ENCODE data around the gene ARL15. TPM values are rescaled to one million over a fixed set of nuclear protein-coding genes. Genes with fewer than 3 reads are reported as not detected.

The ARL15 gene
- total RNA-seq, 1 donor from 2014 or later: 70.6 TPM

DNA sequence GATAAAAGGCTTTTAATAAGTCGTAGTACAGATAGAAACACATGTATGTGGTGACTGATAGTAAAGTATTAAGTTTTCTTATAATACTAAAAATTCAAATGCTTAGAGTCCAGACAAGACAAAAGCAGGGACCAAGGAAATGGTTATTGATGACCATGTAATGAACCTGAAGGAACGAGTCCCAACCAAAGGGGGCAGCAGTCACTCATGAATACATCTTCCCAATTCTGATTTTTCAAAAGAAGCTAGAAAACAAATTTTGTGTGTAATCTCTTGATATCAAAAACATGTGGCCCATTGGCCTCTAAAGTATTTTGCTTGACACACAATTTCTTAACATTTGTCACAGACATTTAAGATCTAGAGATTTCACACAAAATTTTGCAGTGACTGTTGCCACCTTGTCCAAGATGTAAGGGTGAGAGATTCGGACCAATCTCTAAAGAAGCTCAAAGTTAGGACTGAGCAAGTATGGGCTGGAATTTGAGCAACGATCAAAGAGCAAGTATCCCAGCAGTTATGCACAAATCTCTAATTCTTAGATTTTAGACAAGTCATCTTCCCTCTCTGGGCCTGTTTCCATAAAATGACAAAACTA lies 66.8 kb downstream of the ARL15 start:
- peak; percentile 65 for DNase-seq

DNA sequence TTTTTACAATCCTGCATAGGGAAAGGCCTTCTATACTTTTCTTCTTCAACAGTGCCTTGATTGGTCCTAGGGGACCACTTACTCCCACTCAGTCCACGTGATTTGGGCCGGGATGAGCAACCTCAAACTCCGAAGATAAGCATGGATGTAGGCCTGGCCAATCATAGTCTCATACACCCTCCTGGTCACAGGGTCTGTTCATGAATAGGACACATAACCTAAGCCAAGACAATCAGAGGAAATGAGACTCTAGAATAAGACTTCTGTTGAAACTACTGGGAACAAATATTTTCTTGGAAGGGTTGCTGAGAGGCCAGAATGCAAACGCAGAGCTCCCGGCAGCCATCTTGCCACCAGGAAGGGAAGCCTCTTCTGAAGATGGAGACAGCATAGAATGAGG lies 68.1 kb downstream of the ARL15 start:
- DNase-seq: peak; percentile 62

DNA sequence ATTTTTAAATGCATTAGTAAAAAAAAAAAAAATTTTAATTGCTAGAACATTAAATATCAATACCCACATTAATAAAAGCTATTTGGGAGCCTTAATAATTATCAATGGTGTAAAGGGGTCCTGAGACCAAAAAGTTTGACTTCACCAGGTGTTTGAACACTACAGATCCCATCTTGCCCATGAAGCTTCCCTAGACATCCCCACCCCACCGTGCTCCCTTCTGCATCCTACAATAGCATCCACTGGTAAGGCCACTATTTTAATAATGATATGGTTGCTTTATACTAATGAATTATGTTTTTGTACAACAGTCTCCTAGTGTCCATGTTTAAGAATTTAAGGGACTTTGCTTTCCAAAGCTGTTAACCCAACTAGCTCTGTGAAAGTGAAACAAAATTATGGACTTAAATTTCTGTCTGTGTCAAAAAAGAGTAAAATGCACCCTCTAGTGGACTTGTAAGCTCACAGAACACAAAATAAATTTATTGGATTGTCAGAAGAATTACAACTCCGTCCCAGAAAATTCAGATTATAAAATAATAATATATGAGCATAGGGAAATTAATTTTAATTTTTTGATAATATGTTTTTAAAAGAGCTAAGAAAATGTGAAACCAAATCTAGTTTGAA lies 76.0 kb downstream of the ARL15 start:
- peak; percentile 63 for DNase-seq

DNA sequence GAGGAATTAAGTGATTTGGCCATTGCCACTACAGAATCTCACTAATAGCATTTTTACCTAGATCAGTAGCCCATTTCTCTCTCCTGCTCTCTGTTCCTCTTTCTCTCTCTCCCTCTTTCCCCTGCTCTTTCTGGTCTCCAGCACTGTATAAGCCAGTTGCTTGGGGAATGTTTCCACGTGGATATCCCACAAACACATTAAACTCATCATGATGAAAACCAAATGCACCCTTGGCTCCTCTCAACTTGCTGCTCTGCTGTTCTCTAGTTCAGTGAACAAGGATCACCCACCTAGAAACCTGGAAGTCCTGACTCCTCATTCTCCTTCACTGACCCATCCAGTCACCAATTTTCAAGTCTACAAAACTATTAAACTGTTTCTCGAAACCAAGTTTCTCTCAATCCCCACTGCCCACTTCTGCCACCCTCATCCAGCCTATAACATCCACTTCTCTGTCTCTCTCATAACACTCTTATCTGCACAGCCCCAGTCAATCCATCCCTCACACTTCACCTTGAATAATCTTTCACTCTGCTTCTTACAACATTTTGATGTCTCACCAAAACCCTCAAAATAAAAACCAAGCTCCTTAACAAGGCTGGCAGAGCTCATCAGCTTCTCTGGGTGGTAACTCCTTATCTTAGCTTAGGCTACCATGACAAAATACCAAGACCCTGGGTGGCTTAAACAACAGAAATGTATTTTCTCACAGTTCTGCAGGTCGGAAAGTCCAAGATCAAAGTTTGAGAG lies 79.3 kb downstream of the ARL15 start:
- no peak for DNase-seq

DNA sequence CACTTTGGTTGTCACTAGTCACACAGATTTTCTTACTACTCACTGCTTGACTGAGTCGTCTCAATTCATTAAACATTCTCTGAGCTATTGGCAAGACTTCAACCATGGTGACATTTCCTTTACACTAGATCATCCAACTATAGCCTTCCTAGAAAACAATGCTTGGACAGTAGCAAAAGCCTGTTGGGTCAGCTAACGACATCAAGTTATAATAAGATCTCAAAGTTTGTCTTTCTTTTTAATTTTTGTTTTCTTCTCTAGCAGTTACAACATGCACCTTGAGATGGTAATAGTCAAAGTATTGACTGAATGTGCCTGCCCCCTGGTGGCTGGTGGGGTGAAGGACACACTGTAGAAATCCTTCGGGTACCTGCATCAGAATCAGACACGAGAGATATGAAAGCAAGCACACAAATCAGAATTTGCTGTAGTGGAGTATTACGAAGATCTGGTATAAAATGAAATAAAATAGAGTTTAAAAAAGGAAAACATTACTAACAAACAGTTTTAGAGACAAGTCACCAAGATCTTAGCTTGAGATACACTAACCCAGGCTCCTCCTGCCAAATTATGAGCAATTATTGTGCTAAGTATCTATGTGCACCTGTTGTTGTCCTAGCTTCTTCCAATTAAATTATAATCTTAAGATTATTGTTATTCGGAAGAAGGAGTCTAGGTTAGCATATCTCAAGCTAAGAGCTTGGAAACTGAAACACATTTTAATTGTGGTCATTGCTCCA lies 81.2 kb downstream of the ARL15 start:
- peak; percentile 73 for DNase-seq

DNA sequence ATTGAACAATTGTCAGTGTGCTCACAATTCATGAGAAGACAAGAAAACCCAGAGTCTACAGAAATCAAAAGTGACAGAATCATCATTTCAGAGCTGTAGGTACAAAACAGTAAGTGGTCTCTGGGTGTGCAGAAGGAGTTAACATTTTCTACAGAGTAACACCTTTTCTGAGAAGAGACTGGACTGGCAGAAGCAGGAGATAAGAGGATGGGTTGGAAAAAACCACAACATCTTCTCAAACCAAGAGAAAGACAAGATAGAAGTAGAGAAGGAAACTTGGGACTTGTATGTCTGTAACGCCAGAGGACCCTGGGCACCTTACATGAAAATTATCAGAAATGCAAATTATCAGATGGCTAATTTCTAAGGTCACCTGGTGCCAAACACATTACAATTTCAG lies 82.6 kb downstream of the ARL15 start:
- no peak for DNase-seq

DNA sequence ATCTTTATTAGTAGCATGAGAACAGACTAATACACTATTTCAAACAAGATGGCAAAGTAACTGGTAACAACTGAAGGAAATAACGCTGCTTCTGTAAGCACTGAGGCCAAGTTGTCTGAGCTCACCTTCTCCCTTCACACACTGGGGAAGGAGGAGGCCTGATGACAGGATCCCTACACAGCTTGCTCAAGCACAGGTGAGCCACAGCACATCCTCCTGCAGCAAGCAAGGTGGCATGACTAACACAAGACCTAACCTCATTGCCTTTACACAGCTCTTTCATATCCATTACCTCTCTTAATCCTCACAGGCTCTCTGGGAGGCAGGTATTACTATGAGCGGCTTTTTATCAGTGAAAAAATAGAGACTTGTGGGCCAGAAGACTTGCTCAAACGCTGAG lies 83.3 kb downstream of the ARL15 start:
- no peak for DNase-seq

DNA sequence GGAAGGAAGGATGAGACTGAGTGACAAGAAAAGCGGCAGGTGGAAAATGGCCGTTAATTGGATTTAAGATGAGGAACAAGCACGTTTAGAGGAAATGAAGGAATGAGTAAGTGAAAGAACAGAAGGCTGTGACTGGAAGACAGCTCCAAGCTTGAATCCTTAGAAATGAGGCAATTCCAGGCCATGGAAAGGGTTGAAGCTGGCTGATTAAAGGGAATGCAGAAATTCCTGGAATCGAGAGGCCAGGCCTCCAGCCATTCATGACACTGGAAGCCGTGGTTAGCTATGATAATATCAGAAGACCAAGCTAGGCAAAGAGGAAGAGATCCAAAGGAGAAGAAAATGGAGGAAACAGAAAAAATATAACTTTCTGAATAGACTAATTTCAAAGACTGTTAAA lies 84.2 kb downstream of the ARL15 start:
- no peak for DNase-seq

DNA sequence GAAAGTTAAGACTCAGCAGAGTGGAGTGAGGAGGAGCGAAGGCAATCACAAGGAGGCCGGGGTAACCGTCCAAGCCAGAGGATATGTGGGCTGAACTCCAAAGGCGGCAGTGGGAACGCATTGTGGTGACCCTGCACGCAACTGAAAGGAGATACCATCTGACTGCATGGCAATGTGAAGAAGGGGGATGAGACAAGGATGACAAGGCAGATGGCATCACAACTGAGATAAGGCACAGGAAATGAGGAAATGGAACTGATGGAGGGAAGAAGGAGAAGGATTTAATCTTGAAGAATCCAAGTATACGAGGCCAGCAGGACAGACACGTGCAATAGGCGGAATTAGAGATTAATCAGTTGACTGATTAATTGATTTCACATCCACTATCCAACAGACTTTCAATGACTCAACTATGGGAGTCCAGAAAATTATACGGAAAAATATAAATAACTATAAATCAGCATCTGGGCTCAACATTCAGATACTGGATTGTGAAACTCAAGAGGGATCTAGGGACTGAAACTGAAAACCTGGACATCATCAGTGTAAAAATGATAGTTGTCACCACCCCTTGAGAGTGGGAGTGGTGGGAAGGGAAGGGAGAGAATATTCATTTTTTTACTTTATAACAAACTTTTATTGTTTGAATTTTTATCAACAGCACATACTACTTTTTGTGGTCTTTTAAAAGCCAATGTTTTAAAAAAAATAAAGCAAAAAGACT lies 86.1 kb downstream of the ARL15 start:
- no peak for DNase-seq

DNA sequence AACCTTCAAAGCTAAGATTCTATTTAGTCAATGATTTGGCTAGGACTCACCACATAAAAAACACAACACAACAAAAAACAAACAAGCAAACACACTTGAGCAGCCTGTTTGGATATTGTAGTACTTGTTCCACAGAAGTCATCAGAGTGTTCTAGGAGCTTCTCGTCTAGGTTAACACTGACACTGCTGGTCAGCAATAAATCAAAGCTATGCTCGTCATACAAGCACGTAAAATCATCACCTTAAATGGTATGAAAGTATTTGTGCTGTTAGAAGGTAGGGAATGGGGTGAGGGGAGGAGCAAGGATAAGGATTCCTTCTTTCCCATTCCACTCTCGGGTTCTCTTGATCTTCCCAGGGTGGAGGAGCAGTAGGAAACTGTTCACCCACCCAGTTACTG lies 88.0 kb downstream of the ARL15 start:
- DNase-seq: no peak

DNA sequence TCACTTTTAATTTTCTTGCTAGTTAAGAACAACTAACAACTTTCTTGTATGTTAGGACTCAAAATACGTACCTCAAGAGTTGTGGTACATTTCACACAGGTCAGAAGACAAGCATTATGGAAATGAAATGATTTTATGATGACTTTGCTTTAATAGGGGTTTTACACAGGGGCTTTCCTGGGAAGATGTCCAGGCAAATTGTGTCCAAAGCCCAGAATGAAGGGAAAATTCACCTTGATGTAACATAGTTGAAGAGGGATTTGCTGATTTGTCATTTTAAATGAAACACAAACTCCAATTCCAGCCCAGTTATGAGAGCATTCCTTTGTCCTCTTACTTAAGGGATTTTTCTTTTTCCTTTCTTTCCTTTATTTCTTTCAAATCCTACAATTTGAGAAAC lies 89.2 kb downstream of the ARL15 start:
- no peak for DNase-seq

DNA sequence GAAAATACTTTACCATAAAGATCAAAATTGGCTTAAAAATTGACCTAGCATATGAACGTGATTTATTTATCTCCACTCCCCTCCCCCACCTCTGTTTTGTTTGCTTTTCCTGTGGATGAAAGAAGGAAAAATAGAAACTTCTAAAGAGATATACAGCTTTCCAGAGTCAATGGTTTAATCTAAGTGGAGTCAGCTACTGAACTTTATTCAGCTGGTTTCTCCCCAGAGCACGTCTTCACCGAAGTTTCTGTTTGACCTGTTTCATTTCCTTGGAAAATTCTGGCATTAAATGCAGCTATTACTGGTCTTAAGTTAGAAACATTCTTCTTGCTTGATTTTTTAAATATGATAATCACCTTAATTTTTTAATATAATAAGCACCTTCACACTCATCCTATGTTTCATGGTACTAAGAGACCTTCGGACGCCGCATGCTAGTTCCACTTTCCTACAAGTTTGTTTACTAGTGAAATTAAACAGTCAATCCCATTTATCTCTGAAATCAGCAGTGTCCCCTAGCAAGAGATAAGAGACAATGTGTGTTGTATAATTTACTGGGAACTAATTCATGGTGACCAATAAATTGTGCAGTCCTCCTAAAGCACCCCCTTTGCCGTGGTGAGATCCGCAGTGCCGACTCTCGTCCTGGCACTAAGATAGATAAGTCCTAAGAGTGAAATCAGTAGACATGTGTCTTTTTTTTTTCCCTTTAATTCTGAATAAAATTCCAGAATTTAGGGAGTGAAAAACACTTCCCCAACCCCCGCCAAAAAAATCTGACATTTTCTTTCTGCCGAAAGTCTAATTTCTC lies 89.9 kb downstream of the ARL15 start:
- no peak for DNase-seq

DNA sequence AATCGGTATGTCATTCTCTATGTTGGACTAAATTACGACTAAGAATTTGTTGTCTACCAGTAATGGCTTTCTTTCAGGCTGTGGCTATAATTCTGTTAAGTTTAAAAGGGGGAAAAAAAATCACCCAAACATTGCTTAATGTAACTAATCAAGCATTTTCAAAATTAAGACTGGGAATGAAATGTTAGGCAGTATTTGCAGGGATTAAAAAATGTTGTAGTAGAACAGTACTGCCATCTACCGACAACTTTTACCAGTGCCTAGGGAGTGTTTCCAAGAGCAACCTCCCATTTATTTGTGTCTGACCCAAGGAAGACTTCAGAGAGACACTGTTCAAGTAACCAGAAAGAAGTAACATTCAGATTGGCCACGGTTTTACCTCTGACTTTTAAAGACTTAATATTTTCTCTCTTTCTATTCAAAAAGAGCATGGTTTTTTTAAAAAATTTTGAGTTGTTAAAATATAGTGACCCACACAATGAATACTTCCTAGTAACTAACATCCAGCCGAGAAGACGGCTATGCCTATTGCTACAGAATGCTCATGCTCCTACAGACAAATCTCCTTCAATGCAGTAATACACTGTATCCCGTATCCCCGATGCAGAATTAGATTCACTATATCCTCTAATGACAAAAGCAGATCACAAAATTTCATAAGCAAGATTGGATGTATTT lies 92.4 kb downstream of the ARL15 start:
- DNase-seq: peak; percentile 86

DNA sequence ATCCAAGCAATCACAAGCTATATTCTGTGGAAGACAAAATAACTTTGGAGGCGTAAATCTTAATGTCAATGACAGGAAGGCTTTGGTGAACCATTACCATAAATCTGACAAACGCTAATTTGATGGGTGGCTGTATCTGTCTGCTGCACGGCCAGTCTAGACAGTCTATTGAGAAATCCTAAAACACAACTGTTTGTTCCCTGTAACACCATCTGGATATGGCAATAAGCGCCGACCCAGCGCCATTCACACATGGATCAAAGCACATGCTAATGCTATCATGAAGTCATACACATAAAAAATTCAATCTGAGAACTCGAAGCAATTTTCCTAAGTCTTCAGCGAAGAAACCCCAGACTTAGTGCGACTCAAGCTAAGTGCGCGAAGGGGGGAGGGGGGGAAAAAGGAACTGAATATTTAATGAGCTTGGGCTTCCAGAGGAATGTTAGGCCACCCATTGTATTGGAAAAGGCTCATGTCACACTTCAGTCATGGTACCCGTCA lies 95.1 kb downstream of the ARL15 start:
- no peak for DNase-seq

DNA sequence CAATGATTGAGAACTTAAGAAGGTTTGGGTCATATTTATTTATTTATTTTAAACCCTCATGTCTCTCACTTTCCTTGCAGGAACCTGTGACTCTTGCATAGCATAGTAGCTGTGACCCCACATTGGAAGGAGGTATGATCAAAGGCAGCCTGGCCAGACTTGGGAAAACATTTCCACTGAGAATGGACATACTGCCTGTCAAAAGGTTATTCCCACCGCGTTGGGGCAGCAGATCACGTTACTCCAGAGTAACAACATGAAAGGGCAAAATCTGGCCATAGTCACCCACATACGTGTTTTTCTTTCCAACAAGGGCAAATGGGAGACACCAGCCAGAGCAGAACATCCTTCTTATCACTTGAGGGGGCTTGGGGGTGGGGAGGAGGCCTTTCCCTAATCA lies 95.7 kb downstream of the ARL15 start:
- DNase-seq: no peak

DNA sequence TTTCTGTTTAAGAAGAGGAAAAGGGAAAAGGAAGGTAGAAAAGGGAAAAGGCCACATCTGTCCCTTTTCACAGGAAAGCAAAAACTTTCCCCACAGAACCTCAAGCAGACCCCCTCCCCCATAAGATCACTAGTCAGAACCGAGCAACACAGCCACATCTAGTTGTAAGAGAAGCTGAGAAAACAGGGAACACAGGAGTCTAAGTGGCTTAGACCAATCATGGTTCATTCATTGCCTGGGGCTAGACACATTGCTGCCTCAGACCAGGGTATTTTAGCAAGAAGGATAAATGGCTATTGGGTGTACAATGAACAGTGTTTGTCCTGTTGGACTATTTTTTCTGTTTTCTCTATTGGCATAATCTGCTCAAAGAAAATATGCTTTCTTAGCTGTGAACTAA lies 98.0 kb downstream of the ARL15 start:
- no peak for DNase-seq

DNA sequence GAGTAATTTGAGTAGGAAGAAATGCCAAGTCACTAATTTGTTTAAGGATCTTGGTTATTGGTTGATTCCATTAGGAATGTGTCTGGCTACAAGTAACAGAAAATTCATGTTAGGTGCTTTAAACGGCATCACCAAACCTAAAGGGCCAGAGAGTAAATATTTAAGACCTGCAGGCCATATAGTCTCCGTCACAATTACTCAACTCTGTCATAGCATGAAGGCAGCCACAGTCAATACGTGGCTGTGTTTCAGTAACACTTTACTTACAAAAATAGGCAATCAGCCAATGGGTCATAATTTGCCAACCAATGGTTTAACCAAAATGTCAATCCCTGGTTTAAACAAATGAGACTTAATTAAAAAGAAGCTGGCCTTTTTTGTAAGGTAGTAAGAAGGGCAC lies 98.5 kb downstream of the ARL15 start:
- DNase-seq: no peak

DNA sequence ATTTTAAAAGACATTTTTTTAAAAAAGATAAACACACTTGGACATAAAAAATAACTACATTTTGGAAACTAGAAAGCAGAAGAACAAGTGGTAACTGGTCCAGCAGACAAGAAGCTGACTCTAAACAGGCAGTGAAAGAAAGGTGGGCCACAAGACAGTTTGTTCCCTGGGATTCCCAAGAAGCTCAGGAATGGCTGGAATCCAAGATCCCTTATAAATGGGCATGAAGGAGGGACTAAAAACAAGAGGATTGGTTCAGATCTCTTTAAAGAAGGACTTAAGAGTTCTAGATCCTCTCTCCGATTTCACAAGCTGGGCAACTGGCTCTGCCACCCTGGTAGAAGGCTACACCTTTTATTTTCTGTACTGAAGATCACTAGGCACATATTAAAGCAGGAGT lies 102.8 kb downstream of the ARL15 start:
- no peak for DNase-seq

DNA sequence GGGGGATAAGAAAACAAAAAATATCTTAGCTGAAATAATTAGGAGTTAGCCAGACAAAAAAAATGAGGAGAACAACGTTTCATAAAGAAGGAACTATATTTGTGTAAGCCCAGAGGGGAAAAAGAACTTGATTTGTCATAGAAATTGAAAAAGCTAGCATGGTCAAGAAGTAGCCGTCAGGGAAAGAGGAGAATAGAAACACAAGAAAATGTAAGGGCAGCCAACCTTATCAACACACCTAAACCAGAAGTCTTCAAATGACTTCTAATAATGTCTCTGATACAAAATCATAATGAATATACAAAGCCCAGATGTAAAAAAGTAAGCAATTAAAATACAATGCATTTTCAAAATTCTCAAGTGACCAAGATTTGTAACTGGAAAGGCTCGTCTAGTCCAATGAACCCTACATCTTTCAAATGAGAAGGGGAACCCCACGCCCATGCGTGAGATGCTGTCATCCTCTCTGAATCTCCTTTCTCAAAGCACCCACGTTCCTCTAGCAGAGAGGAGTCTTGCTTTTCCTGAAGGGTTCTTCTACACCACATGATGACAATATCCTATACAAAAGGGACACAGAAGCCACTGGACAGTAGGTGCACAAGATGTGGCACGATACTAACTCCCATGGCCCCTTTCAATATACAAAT lies 103.7 kb downstream of the ARL15 start:
- no peak for DNase-seq

DNA sequence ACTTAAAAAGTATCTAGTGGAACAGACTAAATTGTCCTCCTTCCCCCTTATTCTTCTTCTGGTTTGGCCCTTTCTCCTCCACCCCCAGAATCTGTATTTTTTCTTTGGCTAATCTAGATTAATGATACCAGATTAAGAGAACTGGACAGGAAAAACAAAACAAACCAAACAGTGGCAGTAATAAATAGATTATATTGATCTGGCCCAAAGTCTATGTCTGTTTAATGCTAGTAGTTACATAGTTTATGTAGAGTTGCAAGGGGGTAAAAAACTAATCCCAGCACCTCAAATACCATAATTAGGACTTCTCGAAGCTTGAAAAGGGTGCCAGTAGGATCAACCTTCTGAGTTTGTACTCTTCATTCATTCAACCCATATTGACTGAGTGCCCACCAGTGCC lies 104.5 kb downstream of the ARL15 start:
- DNase-seq: no peak

DNA sequence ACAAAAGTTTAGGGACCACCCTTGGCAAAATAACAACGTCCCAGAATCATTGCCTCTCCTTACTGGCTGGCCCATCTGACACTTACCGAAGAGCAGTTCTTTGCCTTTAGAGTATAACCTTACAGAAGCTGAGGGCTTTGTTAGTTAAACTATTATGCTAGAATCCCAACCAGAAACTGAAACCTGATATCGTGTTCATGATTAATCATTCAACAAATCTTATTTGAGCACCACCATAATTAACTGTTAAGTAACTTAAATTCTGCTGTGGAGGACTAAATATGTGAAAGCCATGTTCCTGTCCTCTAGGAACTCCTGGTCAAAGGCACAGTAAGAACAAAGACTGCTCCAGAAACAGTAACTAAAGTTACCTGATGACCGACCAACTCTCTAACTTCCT lies 104.9 kb downstream of the ARL15 start:
- DNase-seq: no peak
